Astrocyte (in vitro differentiated cells and primary cell): Measurements from ENCODE around the gene B3GALNT2.

Source experiments
- CTCF ChIP-seq: IDR thresholded peaks from 2 replicates; pipeline ENCODE4 v1.5.1; 2011; ENCODE audit warnings: low read depth, mild to moderate bottlenecking, inconsistent platforms, low read length, moderate library complexity; ENCODE audit not compliant: insufficient read depth
- EZH2 ChIP-seq: IDR thresholded peaks from 2 replicates; pipeline ENCODE4 v1.6.1; 2012; ENCODE audit warnings: mild to moderate bottlenecking, low read length, inconsistent platforms; ENCODE audit not compliant: insufficient read depth

- TF ChIP-seq CTCF (no peak), EZH2 (no peak)
Observed at GRCh38 chr1:235430991-235431390, 73.3 kb downstream of the B3GALNT2 start.
